GM12878 (cell line): ENCODE data around the gene PRR29.

ENCODE experiments used
- EP300 ChIP-seq, 2 experiments: fragments of 150-350 bp in 1 of 2; IDR thresholded peaks; 2 replicates each; pipeline ENCODE4 v1.6.1; 2011 to 2012; ENCODE audit warnings: low read depth in 2 of 2, low read length in 2 of 2, borderline replicate concordance in 1 of 2, improper control_type of control experiment in 1 of 2, inconsistent platforms in 1 of 2; ENCODE audit not compliant: control insufficient read depth in 1 of 2
- EZH2 ChIP-seq: IDR thresholded peaks from 2 replicates; pipeline ENCODE4 v1.6.1; 2012; ENCODE audit warnings: low read depth, mild to moderate bottlenecking, control low read depth, inconsistent platforms, low read length, borderline replicate concordance; ENCODE audit not compliant: control insufficient read depth
- POLR2A ChIP-seq: IDR thresholded peaks from 2 replicates; pipeline ENCODE4 v1.6.1; 2011; ENCODE audit warnings: low read depth, mild to moderate bottlenecking, low read length
- ZNF24 ChIP-seq: fragments of 450-650 bp; IDR thresholded peaks from 2 replicates; pipeline ENCODE4 v1.6.1; 2017; ENCODE audit warnings: antibody characterized with exemption, mild to moderate bottlenecking
- TF ChIP-seq, protein P1 (sequence below), 3 experiments: IDR thresholded peaks in 2 of 3; conservative IDR thresholded peaks in 1 of 3; 2 replicates each; pipeline ENCODE4 v1.5.1; 2011; ENCODE audit warnings: low read depth in 3 of 3, low read length in 3 of 3, mild to moderate bottlenecking in 3 of 3, control low read depth in 2 of 3, moderate library complexity in 2 of 3, inconsistent platforms in 1 of 3, mixed read lengths in 1 of 3; ENCODE audit not compliant: control insufficient read depth in 2 of 3, insufficient read depth in 1 of 3; ENCODE audit errors: extremely low read depth in 1 of 3
- TF ChIP-seq, protein P2 (sequence below): IDR thresholded peaks from 2 replicates; pipeline ENCODE4 v1.6.1; 2012; ENCODE audit warnings: low read depth, low read length, improper control_type of control experiment
- TF ChIP-seq, protein P3 (sequence below): IDR thresholded peaks from 2 replicates; pipeline ENCODE4 v1.6.1; 2011; ENCODE audit warnings: borderline replicate concordance, low read depth, mild to moderate bottlenecking, moderate library complexity, low read length; ENCODE audit not compliant: insufficient read depth, poor library complexity, severe bottlenecking

DNA sequence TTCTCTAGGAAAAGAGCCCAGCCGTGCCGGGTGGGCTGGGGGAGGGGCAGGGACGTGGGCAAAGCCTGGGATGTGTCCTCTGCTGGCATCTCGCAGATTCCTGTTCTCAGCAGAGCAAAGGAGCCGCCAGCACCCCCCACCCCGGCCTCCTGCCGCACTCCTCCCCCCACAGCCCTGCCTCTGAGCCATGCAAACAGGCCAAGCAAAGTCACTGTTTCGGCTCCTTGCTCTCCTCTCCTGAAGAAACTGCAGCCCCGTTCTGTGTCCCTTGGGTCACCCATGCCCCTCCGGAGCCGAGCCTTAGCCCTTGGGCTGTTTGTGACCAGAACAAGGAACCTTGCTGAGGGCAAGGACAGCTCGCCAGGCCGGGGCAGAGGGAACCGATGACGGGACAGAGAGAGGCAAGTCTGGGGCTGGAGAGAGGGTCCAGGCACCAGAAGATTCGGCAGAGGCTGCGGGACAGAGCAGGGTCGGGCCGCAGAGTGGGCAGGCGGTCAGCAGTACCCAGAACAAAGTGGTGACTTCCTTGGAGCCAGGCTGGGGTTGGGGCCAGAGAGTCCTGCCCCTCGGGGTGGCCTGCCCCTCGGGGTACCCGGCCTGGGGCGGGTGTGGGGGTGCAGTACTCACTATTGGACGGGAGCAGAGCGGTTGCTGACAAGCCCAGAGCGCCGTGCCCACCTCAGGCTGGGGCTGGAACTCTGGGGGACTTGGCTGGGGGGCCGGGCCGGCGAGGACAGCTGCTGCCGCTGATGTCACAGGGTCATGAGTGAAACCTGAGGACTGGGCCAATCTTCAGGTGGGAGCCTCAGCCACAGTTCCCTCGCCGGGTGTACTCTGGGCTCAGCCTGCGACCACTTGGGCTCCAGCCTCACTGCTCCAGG lies 9.2 kb upstream of the PRR29 start:
- TF ChIP-seq ZNF24 (no peak), EP300 (IDR thresholded peaks at IDR 0.05; ENCODE audit: borderline replicate concordance in 1 of 2, control insufficient read depth in 1 of 2, low read depth in 2 of 2, low read length in 2 of 2) (no peak), POLR2A (no peak), EZH2 (no peak)
- TF ChIP-seq, protein P1, sequence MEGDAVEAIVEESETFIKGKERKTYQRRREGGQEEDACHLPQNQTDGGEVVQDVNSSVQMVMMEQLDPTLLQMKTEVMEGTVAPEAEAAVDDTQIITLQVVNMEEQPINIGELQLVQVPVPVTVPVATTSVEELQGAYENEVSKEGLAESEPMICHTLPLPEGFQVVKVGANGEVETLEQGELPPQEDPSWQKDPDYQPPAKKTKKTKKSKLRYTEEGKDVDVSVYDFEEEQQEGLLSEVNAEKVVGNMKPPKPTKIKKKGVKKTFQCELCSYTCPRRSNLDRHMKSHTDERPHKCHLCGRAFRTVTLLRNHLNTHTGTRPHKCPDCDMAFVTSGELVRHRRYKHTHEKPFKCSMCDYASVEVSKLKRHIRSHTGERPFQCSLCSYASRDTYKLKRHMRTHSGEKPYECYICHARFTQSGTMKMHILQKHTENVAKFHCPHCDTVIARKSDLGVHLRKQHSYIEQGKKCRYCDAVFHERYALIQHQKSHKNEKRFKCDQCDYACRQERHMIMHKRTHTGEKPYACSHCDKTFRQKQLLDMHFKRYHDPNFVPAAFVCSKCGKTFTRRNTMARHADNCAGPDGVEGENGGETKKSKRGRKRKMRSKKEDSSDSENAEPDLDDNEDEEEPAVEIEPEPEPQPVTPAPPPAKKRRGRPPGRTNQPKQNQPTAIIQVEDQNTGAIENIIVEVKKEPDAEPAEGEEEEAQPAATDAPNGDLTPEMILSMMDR (IDR thresholded peaks at IDR 0.05 in 2 of 3, conservative IDR thresholded peaks at IDR 0.05 in 1 of 3; ENCODE audit: control insufficient read depth in 2 of 3, extremely low read depth in 1 of 3, insufficient read depth in 1 of 3, low read depth in 3 of 3, low read length in 3 of 3), result no peak
- TF ChIP-seq, protein P2, sequence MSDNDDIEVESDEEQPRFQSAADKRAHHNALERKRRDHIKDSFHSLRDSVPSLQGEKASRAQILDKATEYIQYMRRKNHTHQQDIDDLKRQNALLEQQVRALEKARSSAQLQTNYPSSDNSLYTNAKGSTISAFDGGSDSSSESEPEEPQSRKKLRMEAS, result no peak
- TF ChIP-seq, protein P3, sequence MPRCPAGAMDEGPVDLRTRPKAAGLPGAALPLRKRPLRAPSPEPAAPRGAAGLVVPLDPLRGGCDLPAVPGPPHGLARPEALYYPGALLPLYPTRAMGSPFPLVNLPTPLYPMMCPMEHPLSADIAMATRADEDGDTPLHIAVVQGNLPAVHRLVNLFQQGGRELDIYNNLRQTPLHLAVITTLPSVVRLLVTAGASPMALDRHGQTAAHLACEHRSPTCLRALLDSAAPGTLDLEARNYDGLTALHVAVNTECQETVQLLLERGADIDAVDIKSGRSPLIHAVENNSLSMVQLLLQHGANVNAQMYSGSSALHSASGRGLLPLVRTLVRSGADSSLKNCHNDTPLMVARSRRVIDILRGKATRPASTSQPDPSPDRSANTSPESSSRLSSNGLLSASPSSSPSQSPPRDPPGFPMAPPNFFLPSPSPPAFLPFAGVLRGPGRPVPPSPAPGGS, result no peak
